OCI-M1 (cell line): Measurements from ENCODE around the gene SH3TC1.

ENCODE experiments used
- DNase-seq: peaks from one replicate; lab custom pipeline; 2025; lab: John Stamatoyannopoulos, UW

SH3TC1 gene

DNA sequence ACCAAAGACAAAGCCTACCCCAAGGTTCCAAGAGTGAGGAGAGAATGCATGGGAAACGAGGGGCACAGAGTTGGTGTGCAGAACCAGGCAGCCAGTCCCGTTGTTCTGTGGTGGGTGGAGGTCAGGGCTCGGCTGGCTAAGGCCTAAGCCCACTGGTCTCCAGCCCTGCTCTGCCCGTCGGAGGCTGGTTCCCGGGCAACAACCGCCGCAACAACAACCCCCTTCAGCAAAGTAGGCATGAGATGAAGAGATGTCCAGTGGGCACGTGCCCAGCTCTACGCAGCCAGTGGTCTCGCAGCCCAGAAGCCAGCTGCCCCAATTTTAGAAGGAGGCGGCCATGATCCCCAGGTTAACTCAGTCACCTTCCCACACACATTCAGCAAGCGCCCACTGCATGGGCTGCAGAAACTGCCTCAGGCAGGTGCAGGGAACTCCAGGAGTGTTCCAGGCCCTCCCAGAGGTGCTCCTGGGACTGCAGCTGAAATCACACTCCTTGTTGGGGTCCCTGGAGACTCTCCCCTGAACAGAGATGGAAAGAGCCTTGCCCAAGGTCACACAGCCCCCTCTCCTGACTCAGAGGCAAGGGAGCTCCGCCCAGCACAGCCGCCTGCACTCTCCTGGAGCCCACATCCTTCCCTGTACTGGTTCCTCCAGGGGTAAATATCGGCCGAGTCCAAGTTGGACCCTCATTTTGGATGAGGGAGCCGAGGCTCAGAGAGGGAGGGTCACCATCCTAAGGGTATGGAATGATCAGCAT is 45.1 kb downstream of the SH3TC1 start:
- no peak for DNase-seq

DNA sequence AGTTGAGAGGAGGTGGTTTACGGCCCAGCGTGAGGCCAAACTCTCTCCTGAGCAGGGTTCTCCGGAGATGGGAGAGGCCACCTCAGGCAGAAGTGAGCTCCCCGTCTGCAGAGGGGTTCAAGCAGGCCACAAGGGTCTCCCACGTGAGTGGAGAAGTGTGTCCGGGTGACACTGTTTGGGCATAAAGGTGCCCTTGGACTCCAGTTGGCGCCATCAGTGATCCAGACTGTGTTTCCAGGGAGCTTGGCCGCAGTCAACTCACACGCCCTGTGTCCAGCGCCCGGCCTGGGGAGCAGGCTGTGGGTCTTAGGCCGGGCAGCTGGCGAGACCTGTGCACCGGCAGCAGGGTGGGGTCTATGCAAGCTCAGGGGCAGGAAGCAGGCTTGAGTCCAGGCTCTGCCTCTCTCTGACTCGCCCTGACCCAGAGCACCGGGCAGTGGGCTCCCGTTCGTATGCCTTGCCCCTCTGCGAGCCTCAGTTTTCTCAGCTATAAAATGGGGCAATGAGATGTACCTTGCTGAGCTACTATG is 45.9 kb downstream of the SH3TC1 start:
- DNase-seq: no peak

DNA sequence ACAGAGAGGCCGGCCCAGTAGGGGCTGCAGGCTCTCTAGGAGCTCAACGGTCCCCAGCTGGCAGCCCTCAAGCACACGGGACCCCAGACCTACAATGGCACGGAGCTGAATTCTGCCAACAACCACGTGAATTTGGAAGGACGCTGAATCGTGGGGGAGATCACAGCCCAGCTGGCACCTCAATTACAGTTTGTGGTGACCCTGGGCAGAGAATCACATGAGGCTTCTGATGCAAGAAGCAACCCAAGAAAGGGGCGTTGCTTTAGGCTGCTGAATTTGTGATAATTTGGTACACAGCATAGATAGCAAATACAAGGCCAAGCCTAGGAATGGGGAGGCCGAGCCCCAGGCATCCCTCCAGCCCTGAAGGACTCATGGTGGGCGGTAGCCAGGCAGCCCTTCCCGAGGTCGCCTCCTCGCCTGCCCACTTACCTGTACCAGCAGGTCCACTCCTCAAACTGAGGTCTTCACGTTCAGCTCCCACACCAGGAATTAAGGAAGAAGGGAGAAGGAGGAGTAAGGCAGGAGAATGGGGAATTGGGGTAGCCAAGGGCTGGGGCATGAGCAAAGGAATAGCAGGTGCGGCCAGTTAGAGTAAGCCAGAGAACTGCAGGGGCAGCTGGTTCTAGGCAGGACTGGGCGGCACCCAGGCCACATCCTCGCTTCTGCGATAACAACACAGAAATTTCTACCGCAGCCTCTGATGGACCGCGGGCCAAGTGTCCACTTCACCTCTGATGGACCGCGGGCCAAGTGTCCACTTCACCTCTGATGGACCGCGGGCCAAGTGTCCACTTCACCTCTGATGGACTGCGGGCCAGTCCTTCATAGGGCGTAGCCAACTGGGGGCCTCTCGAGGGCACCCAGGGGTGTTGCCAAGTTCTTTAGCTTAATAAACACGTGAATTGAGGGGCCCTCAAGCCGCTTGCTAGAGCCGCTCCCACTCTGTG is 47.1 kb downstream of the SH3TC1 start:
- DNase-seq: peak; percentile 21

GRCh38 chr4:8247047-8247930 is 48.2 kb downstream of the SH3TC1 start:
- DNase-seq: no peak

DNA sequence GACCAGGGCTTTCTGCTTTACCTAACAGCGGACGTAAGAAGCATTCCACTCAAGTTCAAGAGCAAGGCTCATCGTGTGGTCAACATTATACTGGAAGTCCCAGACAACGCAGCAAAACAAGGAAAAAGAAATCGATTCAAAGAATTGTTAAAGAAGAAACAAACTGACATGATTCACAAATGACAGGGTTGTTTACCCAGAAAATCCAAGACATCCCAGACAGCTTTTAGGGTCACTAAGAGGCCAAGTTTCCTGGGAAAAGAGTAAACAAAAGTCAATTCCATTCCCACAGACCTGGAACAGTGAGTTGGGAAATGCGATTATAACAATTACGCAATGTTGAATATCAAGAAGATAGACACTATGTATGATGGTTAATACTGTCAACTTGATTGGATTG is 49.0 kb downstream of the SH3TC1 start:
- no peak for DNase-seq

- DNase-seq: no peak
Observed at GRCh38 chr4:8250227-8250626, 51.1 kb downstream of the SH3TC1 start.

DNA sequence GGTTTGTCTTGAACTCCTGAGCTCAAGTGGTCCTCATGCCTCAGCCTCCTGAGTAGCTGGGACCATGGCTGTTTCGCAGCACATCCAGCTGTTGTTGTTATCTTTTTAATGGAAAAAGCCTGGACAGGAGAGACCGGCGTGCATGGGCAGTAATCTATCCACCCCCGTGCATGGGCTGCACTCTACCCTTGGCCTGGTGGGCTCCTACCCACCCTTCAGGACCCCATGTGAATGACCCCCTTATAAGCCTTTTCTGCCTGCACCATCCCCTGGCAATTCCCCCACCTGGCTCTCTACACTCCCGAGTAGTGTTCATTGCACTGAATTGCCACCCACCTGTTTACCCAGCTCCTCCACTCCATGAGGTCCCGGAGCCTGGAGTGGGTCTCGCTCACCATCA is 51.5 kb downstream of the SH3TC1 start:
- DNase-seq: no peak

GRCh38 chr4:8251110-8251883 is 52.2 kb downstream of the SH3TC1 start:
- no peak for DNase-seq

- DNase-seq: peak; percentile 92
Observed at GRCh38 chr4:8252301-8253173, 53.4 kb downstream of the SH3TC1 start.

DNA sequence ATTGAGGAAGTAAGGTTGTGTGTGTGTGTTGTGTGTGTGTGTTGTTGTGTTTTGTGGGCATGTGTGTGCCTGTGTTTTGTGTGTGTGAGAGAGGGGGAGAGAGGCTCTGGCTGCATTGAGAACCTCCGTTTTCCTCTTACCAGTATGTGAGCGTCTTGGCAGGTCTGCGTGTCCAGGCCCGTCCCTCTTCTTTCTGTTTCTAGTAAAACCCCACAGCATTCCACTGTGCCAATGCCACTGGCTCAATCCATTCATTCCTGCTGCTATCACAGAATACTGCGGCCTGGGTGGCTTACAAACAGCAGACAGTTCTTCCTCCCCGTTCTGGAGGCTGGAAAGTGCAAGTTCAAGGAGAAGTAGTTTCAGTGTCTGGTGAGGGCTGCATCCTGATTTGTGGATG is 55.0 kb downstream of the SH3TC1 start:
- no peak for DNase-seq

DNA sequence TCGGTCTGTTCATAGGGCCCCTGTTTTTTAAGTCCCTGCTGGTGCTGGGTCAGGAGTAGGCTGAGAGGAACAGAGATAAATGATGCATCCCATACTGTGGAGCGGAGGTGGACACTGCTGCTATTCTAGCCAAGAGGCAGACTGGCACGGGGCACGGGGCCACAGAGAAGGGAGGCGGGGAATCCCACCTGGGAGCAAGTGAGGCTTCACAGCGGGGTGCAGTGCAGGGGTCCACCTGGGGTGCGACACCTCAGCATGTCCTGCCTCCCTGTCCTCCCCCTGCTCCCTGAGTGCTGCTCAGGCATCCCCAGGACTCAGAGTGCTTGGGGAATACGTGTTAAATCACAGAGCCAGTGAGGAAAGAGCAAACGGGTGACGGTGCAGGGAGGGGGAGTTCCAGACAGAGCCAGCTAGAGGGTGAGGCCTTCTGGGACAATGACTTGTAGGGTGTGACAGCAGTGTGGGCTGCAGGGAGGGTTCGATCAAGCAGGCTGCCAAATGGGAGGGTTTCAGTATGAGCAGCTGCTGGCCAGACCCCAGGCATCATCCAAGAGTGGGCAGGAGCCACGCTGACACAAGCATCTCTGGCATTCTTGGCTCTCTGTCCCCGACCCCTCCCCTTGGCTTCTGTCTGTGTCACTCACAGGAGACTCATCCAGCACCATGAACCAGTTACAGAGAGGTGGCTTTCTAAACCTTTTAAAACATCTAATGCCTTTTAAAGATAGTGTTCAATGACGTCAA is 56.8 kb downstream of the SH3TC1 start:
- no peak for DNase-seq

- no peak for DNase-seq
Observed at GRCh38 chr4:8257854-8258253, 58.8 kb downstream of the SH3TC1 start.

- no peak for DNase-seq
Observed at GRCh38 chr4:8258552-8259212, 59.6 kb downstream of the SH3TC1 start.

GRCh38 chr4:8259743-8260430 is 60.8 kb downstream of the SH3TC1 start:
- no peak for DNase-seq

- no peak for DNase-seq
Observed at GRCh38 chr4:8260656-8261111, 61.6 kb downstream of the SH3TC1 start.

GRCh38 chr4:8261851-8262535 is 62.9 kb downstream of the SH3TC1 start:
- no peak for DNase-seq

GRCh38 chr4:8262637-8263322 is 63.7 kb downstream of the SH3TC1 start:
- DNase-seq: no peak
